Mucosa of gallbladder (tissue), 1 donor: ENCODE measurements around the gene MGAT1. TPM values are rescaled to one million over a fixed set of nuclear protein-coding genes. Genes with fewer than 3 reads are reported as not detected.
"Not testable (repeated sequence)": the region's sequence is repeated elsewhere in the genome, so short reads cannot be mapped to it uniquely, and the experiment has no call there.

ENCODE experiments used
- DNase-seq: peaks from one replicate; pipeline ENCODE4 v3.0.0-alpha.2; 2020; ENCODE audit warnings: low spot score
- total RNA-seq: library from RNA; stranded (reverse); gene quantifications from one replicate; pipeline ENCODE4 v1.2.1, GENCODE V29; 2021
- donor health status: DM: no; HTN: no; CAD: no.

MGAT1 gene
- total RNA-seq, 1 donor from 2014 or later = 145 TPM

DNA sequence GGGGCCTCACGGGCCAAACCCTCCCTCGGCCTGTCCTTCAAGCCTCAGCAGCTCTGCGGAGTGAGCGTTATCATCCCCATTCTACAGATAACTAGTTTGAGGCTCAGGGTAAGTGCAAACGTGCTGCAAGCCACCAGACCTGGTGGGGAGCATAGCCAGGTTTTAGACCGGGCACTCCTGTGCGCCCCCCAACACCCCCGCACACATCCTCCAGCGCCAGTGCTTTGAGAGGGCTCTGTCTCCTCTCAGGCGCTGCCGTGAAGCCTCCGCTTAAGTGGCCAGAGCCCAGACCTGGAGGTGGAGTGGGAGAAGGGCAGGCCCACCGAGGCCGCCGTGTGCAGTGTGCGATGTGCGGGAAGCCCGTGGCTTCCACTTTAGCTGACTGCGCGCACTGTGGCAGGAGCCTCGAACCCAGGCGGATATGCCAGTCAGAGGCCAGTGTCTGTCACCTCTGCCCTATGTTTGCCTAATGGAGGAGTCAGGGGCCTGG is 1.6 kb upstream of the MGAT1 start:
- DNase-seq = no peak

DNA sequence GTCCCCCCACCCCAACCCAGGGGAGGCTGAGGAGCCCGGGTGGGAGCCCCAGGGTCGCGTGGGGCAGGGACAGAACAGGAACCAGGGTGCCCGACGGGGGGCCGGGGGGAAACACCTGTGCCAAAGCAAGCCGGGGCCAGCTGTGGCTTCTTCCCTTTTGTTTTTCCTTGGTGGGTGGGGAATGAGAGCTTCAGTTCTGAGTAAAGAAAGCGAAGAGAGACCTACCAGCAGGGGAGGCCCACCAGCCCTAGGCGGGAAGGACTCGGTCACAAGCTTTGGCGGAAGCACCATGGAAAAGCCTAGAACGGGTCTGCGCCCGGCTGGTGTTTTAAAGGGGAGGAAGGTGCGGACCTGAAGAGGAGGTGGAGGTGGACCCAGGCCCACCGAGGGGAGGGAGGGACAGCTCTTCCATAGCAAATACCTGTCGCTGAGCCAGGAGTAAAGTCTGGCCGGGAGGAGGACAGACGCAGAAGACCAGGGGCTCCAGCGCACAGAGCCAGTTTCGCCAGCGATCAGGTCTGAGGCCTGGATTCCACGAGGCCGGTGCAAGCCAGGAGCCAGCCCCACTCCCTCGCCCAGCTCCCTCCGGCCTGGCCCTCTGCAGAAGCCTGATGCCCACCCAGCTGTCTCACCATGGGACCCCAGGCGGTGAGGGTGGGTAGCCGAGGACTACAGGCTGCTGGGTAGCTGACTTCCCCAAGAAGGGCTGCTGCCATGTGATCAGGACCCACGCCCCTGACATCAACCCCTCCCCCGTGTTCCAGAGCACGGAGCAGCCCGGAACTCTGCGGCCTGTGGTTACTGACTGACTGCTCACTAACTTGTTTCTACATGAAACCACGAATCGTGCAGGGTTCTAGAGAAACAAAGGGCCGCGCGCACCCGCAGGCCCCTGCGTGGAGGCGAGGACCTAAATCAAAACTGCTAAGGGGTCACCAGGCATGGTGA is 849 bp upstream of the MGAT1 start:
- DNase-seq = peak; percentile 82

- DNase-seq = no peak
Measured at GRCh38 chr5:180801596-180802324, 846 bp downstream of the MGAT1 start.

GRCh38 chr5:180799902-180800801 is 2.5 kb downstream of the MGAT1 start:
- DNase-seq = no peak

GRCh38 chr5:180799194-180799593 is 3.4 kb downstream of the MGAT1 start:
- no peak for DNase-seq

DNA sequence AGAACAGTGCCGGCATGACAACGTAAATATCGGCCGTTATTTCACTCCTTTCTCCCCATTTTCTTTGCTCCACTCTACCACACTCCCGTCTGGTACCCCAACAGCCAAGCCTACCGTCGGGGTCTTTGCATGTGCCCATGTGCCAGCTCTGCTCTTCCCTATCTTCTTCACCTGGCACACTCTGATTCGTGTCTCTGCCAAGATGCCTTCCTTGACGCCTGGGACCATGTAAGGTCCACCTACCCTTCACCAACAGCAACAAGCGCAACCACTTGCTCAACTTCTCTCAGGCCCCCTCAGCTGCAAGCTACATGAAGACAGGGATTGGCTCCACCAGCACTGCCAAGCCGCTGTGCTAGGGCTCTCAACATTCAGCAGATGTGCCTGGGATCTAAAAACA is 4.4 kb downstream of the MGAT1 start:
- DNase-seq = no peak

- no peak for DNase-seq
Measured at GRCh38 chr5:180797256-180798192, 5.1 kb downstream of the MGAT1 start.

GRCh38 chr5:180795771-180796313 is 6.8 kb downstream of the MGAT1 start:
- DNase-seq = no peak

- DNase-seq = no peak
Measured at GRCh38 chr5:180792965-180793287, 9.7 kb downstream of the MGAT1 start.

DNA sequence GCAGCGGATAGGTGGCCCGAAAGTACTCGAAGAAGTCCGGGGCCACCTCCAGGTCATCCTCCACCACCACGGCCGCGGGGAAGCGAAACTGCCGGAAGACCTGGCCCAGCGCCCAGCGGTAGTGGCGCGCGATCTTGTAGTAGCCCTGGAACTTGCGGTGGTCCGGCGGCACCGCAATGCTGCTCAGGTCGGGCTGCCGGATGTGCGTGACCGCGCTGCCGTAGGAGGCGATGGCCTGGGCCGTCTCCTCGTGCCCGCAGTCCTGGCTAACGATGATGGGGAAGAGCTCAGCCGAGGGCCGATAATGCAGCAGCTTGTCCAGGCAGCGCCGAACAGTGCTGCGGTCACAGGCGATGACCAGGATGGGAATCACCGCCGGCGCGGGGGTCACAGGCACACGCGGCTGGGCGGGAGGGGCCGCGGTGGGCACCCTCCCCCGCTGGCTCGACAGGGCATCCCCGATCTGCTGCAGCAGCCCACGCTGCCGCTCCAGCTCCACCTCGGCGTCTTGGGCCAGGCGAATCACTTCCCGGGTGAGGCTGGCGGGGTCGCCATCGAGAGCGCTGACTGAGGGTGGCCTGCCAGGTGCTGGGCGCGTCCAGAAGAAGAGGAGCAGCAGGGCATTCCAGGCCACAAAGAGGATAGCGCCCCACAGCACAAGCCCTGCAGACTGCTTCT is 10.2 kb downstream of the MGAT1 start:
- DNase-seq = no peak

- no peak for DNase-seq
Measured at GRCh38 chr5:180791611-180792213, 10.9 kb downstream of the MGAT1 start.

DNA sequence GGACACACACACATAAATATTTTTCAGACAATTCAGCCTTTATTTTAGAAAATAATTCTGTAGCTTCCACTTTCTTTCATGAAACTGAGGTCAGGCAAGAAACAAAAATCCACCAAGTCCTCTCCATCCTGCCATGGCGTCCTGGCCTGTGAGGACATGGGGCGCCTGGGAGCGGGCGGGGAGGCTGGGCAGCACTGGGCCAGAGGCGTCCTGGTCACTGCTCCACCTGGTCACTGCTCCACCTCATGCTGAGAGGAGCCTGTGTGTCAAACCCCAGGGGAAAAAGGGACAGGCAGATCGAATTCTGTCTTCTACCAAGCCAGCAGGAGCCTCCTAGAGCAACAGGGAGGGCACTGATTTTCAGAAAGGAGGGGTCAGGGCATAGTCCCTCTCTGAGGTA is 12.1 kb downstream of the MGAT1 start:
- no peak for DNase-seq

DNA sequence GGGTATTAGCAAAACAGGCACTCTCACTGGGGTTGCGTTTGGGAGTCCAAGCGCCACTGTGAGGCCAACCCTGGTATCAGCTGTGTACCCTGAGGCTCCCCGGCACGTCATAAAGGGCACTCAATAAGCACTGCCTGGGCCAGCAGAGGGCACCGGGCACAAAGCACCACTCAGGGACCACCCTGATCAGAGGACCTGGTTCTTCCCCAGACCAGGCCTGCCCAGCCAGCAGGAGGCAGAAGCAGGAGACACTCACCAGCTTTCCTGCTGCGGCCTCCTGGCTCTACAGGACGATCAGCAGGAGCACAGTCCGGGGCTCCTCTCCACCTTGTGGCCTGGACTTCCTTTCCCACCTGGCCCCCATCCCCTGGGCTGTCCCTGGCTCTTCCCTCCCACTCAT is 12.6 kb downstream of the MGAT1 start:
- no peak for DNase-seq

- DNase-seq = not testable (repeated sequence)
Measured at GRCh38 chr5:180788651-180789410, 13.8 kb downstream of the MGAT1 start.

DNA sequence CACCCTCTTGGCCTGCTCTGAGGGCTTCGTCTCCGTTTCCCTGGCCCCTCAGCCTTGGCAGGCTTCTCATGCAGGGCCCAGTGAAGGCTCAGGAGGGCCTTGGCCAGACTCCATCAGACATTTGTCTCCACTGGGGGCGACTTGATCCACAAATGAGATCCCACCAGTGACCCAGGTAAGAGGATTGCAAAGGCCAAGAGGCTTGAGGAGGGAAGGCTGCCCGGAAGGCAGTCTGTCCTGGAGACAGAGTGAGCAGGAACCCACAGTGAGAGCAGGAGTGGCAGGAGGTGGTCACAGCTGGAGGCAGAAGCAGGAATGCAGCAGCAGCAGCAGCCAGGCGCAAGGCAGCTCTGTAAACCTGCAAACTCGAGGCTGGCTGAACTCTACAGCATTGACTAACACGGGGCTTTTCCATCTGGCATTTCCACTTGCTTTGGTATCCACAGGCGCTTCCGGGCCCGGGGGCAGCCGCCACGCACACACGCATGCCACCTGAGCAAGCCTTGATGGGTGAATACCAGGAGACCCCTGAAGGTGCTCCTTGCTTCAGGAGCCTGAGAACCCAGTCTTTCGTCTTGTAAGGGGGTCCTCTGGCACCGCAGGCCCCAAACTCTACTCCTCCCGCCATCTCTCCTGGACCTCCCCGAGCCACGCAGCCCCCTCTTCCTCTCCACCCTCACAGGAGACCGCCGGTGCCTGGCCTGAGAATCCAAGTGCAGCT is 14.7 kb downstream of the MGAT1 start:
- no peak for DNase-seq

DNA sequence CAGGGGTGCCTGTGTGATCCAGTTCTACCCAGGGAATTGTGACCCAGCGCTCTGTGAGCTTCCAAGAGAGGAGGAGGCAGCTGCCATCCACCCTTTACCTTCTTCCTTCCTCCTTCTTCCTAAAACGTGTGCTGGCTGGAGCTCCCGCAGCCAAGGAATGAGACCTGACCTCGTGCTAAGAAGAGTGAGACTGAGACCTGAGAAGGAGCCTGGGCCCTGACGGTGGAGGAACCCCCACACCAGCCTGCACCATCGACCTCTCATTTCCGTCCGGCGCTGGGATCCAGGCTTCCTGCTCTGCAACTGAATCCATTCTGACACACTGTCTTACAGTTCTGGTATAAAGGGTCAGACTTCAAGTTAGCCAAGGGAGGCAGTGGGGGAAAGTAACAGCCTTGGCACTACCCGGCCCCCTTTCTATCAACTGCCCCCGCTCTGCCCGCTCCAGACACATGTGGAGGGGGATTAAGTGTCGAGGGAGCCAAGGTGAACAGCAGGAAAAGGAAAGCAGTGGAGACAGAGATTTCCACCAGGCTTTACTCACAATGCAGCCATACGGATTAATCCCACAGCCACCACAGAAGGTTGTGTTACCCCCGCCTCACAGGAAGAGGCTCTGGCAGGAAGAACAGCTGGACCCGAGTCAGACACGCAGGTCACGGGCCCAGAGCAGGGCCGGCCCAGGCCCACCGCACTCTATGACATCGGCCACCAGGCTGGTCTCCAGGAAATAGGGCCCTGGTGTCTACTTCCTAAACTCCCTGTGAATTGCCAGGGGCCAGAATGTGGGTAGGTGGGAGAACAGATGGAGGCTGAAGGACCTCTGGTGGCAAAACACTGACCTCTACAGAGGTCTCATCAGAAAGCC is 15.8 kb downstream of the MGAT1 start:
- DNase-seq = no peak

DNA sequence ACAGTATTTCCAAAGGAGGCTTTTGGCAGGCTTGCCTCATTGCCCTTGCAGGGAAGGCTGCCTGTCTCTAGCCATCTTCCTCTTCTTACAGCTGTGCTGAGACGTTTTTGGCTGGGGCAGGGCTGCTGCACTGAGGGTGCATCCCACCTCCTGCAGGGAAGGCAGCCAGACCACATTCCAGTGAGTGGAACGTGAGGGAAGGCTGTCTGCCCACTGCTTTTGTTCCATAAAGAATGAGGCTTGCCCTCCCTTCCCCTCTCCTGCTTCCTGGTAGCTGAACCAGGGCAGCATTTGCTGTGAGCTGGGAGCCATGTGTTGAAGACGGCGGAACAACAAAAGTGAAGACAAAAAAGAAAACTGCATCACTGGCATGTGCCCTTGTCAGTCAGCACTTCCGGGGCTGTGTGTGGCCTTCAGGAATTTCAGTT is 16.8 kb downstream of the MGAT1 start:
- DNase-seq = peak; percentile 40
